Activated CD8-positive, alpha-beta memory T cell treated with anti-CD3 and anti-CD28 coated beads for 1 hour (primary cell): Measurements from ENCODE around the gene FAM110A.
"Not testable (repeated sequence)": the region's sequence is repeated elsewhere in the genome, so short reads cannot be mapped to it uniquely, and the experiment has no call there.

Source experiments
- DNase-seq, 2 donors: peaks; one replicate each; pipeline ENCODE4 v3.0.0-alpha.2; 2020; ENCODE audit warnings: low read depth in 1 of 2; ENCODE audit errors: extremely low read depth in 1 of 2

Gene FAM110A

GRCh38 chr20:892371-892770 is 58.9 kb downstream of the FAM110A start:
- DNase-seq = not testable (repeated sequence)
